ENCODE measurements around the gene KAZN.

The KAZN gene

GRCh38 chr1:14615549-14616218 is 17.2 kb downstream of the KAZN start:
- DNase-seq, result no peak

- no peak for DNase-seq
Measured at GRCh38 chr1:14616632-14617396, 18.3 kb downstream of the KAZN start.

GRCh38 chr1:14617791-14618190 is 19.3 kb downstream of the KAZN start:
- DNase-seq, result no peak

GRCh38 chr1:14620941-14621340 is 22.5 kb downstream of the KAZN start:
- no peak for DNase-seq

GRCh38 chr1:14623090-14623489 is 24.6 kb downstream of the KAZN start:
- no peak for DNase-seq

GRCh38 chr1:14624941-14625340 is 26.5 kb downstream of the KAZN start:
- DNase-seq, result no peak

- no peak for DNase-seq
Measured at GRCh38 chr1:14625572-14625971, 27.1 kb downstream of the KAZN start.

- no peak for DNase-seq
Measured at GRCh38 chr1:14625996-14626395, 27.5 kb downstream of the KAZN start.

GRCh38 chr1:14626869-14627607 is 28.6 kb downstream of the KAZN start:
- DNase-seq, result no peak

GRCh38 chr1:14627608-14628489 is 29.4 kb downstream of the KAZN start:
- no peak for DNase-seq

GRCh38 chr1:14629363-14630014 is 31.0 kb downstream of the KAZN start:
- no peak for DNase-seq

- DNase-seq, result no peak
Measured at GRCh38 chr1:14630986-14631385, 32.5 kb downstream of the KAZN start.

- DNase-seq, result no peak
Measured at GRCh38 chr1:14631421-14631820, 32.9 kb downstream of the KAZN start.

GRCh38 chr1:14634486-14634885 is 36.0 kb downstream of the KAZN start:
- no peak for DNase-seq

- no peak for DNase-seq
Measured at GRCh38 chr1:14635421-14635820, 36.9 kb downstream of the KAZN start.

GRCh38 chr1:14636897-14637632 is 38.6 kb downstream of the KAZN start:
- DNase-seq, result no peak

- DNase-seq, result no peak
Measured at GRCh38 chr1:14639291-14640050, 41.0 kb downstream of the KAZN start.

- no peak for DNase-seq
Measured at GRCh38 chr1:14642712-14643111, 44.2 kb downstream of the KAZN start.

GRCh38 chr1:14646973-14647372 is 48.5 kb downstream of the KAZN start:
- DNase-seq, result no peak

GRCh38 chr1:14647777-14648176 is 49.3 kb downstream of the KAZN start:
- no peak for DNase-seq

- no peak for DNase-seq
Measured at GRCh38 chr1:14648391-14648790, 49.9 kb downstream of the KAZN start.
